ENCODE measurements around the gene GAS1. TPM values are rescaled to one million over a fixed set of nuclear protein-coding genes. Genes with fewer than 3 reads are reported as not detected.
A peak's percentile ranks its signal among the peaks of the same experiment; 100 is the strongest.

GAS1 gene
- total and polyA plus RNA-seq, 2 of the 8 experiments (the other 6 are each of a cell fraction or from before 2014, with no cell fraction given): 2.8 to 5.7 TPM

DNA sequence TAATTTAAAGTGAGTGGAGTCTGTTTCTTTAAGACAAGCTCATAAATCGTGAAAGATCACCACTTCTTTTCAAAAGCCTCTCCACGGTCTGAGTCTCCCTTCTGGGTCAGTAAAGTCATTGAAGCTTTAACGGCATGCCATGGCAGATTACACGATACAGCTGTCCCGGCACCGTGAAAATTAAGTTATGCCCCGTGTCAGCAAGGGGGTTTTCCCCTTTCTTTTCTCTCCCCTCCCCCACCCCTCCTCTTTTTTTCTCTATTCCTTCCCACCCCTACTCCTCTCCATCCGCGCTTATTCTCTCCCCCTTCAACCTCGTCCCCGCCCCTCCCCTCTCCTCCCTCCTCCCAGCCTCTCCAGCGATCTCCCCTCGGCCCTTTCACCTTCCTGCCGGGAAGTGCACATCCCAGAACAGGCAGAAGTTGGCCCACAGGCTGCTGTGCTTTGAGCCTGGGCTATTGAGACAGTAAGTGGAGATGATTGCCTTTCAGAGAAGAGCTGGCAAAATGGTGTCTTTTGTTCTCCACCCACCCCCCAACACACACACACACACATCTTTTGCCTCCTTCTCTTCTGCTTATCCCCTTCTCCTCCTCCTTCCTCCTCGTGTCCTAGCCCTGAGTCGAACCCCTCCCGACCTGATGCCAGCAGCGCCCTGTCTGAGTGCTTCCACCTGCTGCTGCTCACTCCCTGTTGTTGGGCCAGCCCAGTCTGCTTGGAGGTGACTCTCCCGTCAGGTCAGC is 44.1 kb downstream of the GAS1 start:
- FAIRE-seq (no peak), DNase-seq (ENCODE audit: low read depth in 1 of 2, low spot score in 2 of 2) (peak in 1 of 2 experiments; percentile 70)
- Histone ChIP-seq H4K5ac (ENCODE audit: insufficient read length, low read depth, low read length) (no peak overlapping the region), H3K4ac (replicated peaks; ENCODE audit: insufficient read length, low read depth, low read length) (peak overlapping the region; percentile 10), H3K23ac (ENCODE audit: insufficient read length) (no peak overlapping the region), H3K23me2 (ENCODE audit: low read depth, low read length) (peaks cover 12% of the 10 kb centered on the region), H3K79me2 (ENCODE audit: control insufficient read depth in 1 of 2, insufficient read depth in 2 of 2, low read length in 2 of 2) (no peaks in the 10 kb centered on the region), H2AFZ (ENCODE audit: low read length) (peak overlapping the region; percentile 95), H4K8ac (ENCODE audit: extremely low read depth, insufficient read depth, low read length) (no peak overlapping the region), H3K56ac (replicated peaks; ENCODE audit: insufficient read length, low read depth, low read length) (no peak overlapping the region), H2BK15ac (ENCODE audit: low read length) (peak overlapping the region; percentile 83; the same call in 1 of the 2 replicates), H2BK20ac (ENCODE audit: low read length) (peak overlapping the region; percentile 88; the same call in 1 of the 2 replicates), H2BK120ac (replicated peaks; ENCODE audit: low read depth, low read length) (peak overlapping the region; percentile 6), H3K4me1 (replicated peaks in 1 of 4; ENCODE audit: control insufficient read depth in 3 of 4, insufficient read depth in 4 of 4, low read length in 3 of 4) (peaks cover 5 to 13% (median 8%) of the 10 kb centered on the region in 4 experiments), H3K27me3 (replicated peaks in 1 of 4; ENCODE audit: control insufficient read depth in 3 of 4, extremely low read depth in 1 of 4, insufficient read depth in 3 of 4, low read length in 3 of 4) (peaks cover 0 to 18% (median 13%) of the 10 kb centered on the region in 4 experiments; a peak in 4 of 7 replicates), H3K4me3 (ENCODE audit: extremely low read depth in 1 of 4, insufficient read depth in 2 of 4, low read depth in 3 of 4, low read length in 4 of 4) (peak overlapping the region; percentile 54 to 75 (median 72)), H3K27ac (ENCODE audit: low read depth, low read length) (no peak overlapping the region), H3K9me3 (ENCODE audit: insufficient read depth in 2 of 2, low read depth in 1 of 2, low read length in 1 of 2) (0 out of 4 replicates have a peak, but pooled peaks cover 0 to 3% of the 10 kb centered on the region in 2 experiments), H2BK5ac (ENCODE audit: low read depth, low read length) (peak overlapping the region; percentile 25; the same call in 1 of the 2 replicates), H3K36me3 (ENCODE audit: control insufficient read depth in 2 of 4, insufficient read depth in 4 of 4, low read length in 3 of 4) (no peaks in the 10 kb centered on the region), H2BK12ac (ENCODE audit: low read depth, low read length) (peak overlapping the region; percentile 86; the same call in 1 of the 2 replicates), H3K4me2 (ENCODE audit: insufficient read depth in 1 of 2, low read depth in 2 of 2, low read length in 2 of 2) (peak overlapping the region; percentile 81 to 98), H4K91ac (replicated peaks; ENCODE audit: insufficient read length, low read length) (no peak overlapping the region), H3K9ac (replicated peaks in 1 of 4; ENCODE audit: extremely low read depth in 1 of 4, low read depth in 3 of 4, low read length in 3 of 4) (no peak overlapping the region; a peak in 3 of 7 replicates), H4K20me1 (replicated peaks in 1 of 2; ENCODE audit: control insufficient read depth in 1 of 2, insufficient read depth in 2 of 2, low read length in 2 of 2) (no peaks in the 10 kb centered on the region), H3K14ac (ENCODE audit: insufficient read length) (no peak overlapping the region), H2AK5ac (ENCODE audit: low read depth, low read length) (no peak overlapping the region), H3K79me1 (ENCODE audit: low read depth, low read length) (no peaks in the 10 kb centered on the region), H3K18ac (ENCODE audit: extremely low read depth, low read length) (peak overlapping the region; percentile 56; the same call in 1 of the 2 replicates)
- 4% methylated on average over 9 of the region's 19 CpGs; no CpG with 5 or more reads in 1 of the 2 experiments for WGBS, 2 experiments (ENCODE audit: extremely low coverage in 1 of 2, insufficient coverage in 1 of 2, insufficient read length in 1 of 2, insufficient replicate concordance in 2 of 2, low coverage in 1 of 2, low lambda C conversion rate in 2 of 2, missing lambda C conversion rate in 1 of 2)
- ChIA-PET POLR2A (ENCODE audit: partially characterized antibody) (interaction anchor here (0.8 to 2.3 kb wide), 5 partner anchors 40 to 182 kb away, joined by 3 to 6 read pairs (median 4); partner anchors contain the start of gene GAS1), CTCF (ENCODE audit: partially characterized antibody) (interaction anchor here (0.6 to 1.5 kb wide), 6 partner anchors 37 to 266 kb away, joined by 3 read pairs; no protein-coding TSS in a partner anchor)
- TF ChIP-seq CHD2 (IDR thresholded peaks at IDR 0.05; ENCODE audit: low read length) (no peak), RFX5 (IDR thresholded peaks at IDR 0.05; ENCODE audit: borderline replicate concordance, low read depth, low read length) (no peak), RBBP5 (IDR thresholded peaks at IDR 0.05; ENCODE audit: borderline replicate concordance, low read depth, low read length) (peak; percentile 28), ASH2L (IDR thresholded peaks at IDR 0.05; ENCODE audit: low read length) (peak; percentile 62), SUZ12 (IDR thresholded peaks at IDR 0.05; ENCODE audit: low read length) (peak; percentile 40; the same call in 1 of the 2 replicates), POLR2AphosphoS5 (IDR thresholded peaks at IDR 0.05; ENCODE audit: low read depth, low read length) (no peak), BRCA1 (IDR thresholded peaks at IDR 0.05; ENCODE audit: low read depth, low read length) (no peak), SP1 (IDR thresholded peaks at IDR 0.05; ENCODE audit: low read depth, low read length) (no peak), NRF1 (IDR thresholded peaks at IDR 0.05; ENCODE audit: low read depth, low read length) (no peak)
- TF ChIP-seq, protein P1, sequence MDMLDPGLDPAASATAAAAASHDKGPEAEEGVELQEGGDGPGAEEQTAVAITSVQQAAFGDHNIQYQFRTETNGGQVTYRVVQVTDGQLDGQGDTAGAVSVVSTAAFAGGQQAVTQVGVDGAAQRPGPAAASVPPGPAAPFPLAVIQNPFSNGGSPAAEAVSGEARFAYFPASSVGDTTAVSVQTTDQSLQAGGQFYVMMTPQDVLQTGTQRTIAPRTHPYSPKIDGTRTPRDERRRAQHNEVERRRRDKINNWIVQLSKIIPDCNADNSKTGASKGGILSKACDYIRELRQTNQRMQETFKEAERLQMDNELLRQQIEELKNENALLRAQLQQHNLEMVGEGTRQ (IDR thresholded peaks at IDR 0.05; ENCODE audit: low read length): no peak
- TF ChIP-seq, protein P2, sequence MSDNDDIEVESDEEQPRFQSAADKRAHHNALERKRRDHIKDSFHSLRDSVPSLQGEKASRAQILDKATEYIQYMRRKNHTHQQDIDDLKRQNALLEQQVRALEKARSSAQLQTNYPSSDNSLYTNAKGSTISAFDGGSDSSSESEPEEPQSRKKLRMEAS (IDR thresholded peaks at IDR 0.05): peak; percentile 37
